Endometrium (tissue), 2 donors: ENCODE data around the gene GYS2.
"Not testable (repeated sequence)": the region's sequence is repeated elsewhere in the genome, so short reads cannot be mapped to it uniquely, and the experiment has no call there.

ENCODE experiments used
- FAIRE-seq: peaks from 2 replicates; lab custom pipeline; 2012; peaks lifted over from hg19 to GRCh38; lab: Jason Lieb, UNC
- donor health status: control.
- donor health status: control.

GYS2 gene

GRCh38 chr12:21600196-21600595, 4.5 kb downstream of the GYS2 start:
- FAIRE-seq = no peak

GRCh38 chr12:21599143-21599999, 5.3 kb downstream of the GYS2 start:
- no peak for FAIRE-seq

- no peak for FAIRE-seq
Measured at GRCh38 chr12:21598651-21599050, 6.0 kb downstream of the GYS2 start.

- FAIRE-seq = not testable (repeated sequence)
Measured at GRCh38 chr12:21595356-21595755, 9.3 kb downstream of the GYS2 start.

- no peak for FAIRE-seq
Measured at GRCh38 chr12:21585485-21585884, 19.2 kb downstream of the GYS2 start.

- not testable (repeated sequence) for FAIRE-seq
Measured at GRCh38 chr12:21584403-21585182, 20.1 kb downstream of the GYS2 start.

- no peak for FAIRE-seq
Measured at GRCh38 chr12:21583587-21583986, 21.1 kb downstream of the GYS2 start.

- FAIRE-seq = no peak
Measured at GRCh38 chr12:21580748-21581516, 23.7 kb downstream of the GYS2 start.

GRCh38 chr12:21577516-21577915, 27.1 kb downstream of the GYS2 start:
- no peak for FAIRE-seq

GRCh38 chr12:21576431-21576830, 28.2 kb downstream of the GYS2 start:
- no peak for FAIRE-seq

- no peak for FAIRE-seq
Measured at GRCh38 chr12:21573733-21574358, 30.8 kb downstream of the GYS2 start.

GRCh38 chr12:21571046-21571445, 33.6 kb downstream of the GYS2 start:
- no peak for FAIRE-seq

- no peak for FAIRE-seq
Measured at GRCh38 chr12:21568115-21568514, 36.5 kb downstream of the GYS2 start.

- no peak for FAIRE-seq
Measured at GRCh38 chr12:21566907-21567394, 37.7 kb downstream of the GYS2 start.

- no peak for FAIRE-seq
Measured at GRCh38 chr12:21566223-21566906, 38.3 kb downstream of the GYS2 start.

- no peak for FAIRE-seq
Measured at GRCh38 chr12:21562859-21563258, 41.8 kb downstream of the GYS2 start.

GRCh38 chr12:21561158-21561557, 43.5 kb downstream of the GYS2 start:
- FAIRE-seq = no peak

GRCh38 chr12:21559855-21560569, 44.6 kb downstream of the GYS2 start:
- no peak for FAIRE-seq

GRCh38 chr12:21558100-21558679, 46.5 kb downstream of the GYS2 start:
- FAIRE-seq = no peak

GRCh38 chr12:21553329-21553675, 51.3 kb downstream of the GYS2 start:
- FAIRE-seq = no peak
